Astrocyte (in vitro differentiated cells and primary cell): ENCODE data around the gene FAM25A.

Experiments
- CTCF ChIP-seq: IDR thresholded peaks from 2 replicates; pipeline ENCODE4 v1.5.1; 2011; ENCODE audit warnings: low read depth, mild to moderate bottlenecking, inconsistent platforms, low read length, moderate library complexity; ENCODE audit not compliant: insufficient read depth
- EZH2 ChIP-seq: IDR thresholded peaks from 2 replicates; pipeline ENCODE4 v1.6.1; 2012; ENCODE audit warnings: mild to moderate bottlenecking, low read length, inconsistent platforms; ENCODE audit not compliant: insufficient read depth

GRCh38 chr10:87066178-87066577 is 46.1 kb downstream of the FAM25A start:
- TF ChIP-seq CTCF (no peak), EZH2 (no peak)
